Astrocyte of the cerebellum (primary cell): ENCODE results near the gene MSANTD2.

ENCODE experiments used
- DNase-seq: peaks from one replicate; pipeline ENCODE4 v3.0.0-alpha.2; 2011; ENCODE audit warnings: low read depth
- H3K4me3 ChIP-seq: 2 replicates; pipeline ENCODE4 v1.5.1; 2011; ENCODE audit warnings: mild to moderate bottlenecking, low read depth, low read length, moderate library complexity
- in situ Hi-C: cut with HindIII; loops from 2 replicates; pipeline ENCODE4 v1.10.0; 2017; ENCODE audit warnings: low sequenced_read_pairs
- TF ChIP-seq, protein P1 (sequence below): IDR thresholded peaks from 2 replicates; pipeline ENCODE4 v1.5.1; 2012; ENCODE audit warnings: low read length, low read depth, moderate library complexity, mild to moderate bottlenecking; ENCODE audit errors: missing control alignments

The MSANTD2 gene

DNA sequence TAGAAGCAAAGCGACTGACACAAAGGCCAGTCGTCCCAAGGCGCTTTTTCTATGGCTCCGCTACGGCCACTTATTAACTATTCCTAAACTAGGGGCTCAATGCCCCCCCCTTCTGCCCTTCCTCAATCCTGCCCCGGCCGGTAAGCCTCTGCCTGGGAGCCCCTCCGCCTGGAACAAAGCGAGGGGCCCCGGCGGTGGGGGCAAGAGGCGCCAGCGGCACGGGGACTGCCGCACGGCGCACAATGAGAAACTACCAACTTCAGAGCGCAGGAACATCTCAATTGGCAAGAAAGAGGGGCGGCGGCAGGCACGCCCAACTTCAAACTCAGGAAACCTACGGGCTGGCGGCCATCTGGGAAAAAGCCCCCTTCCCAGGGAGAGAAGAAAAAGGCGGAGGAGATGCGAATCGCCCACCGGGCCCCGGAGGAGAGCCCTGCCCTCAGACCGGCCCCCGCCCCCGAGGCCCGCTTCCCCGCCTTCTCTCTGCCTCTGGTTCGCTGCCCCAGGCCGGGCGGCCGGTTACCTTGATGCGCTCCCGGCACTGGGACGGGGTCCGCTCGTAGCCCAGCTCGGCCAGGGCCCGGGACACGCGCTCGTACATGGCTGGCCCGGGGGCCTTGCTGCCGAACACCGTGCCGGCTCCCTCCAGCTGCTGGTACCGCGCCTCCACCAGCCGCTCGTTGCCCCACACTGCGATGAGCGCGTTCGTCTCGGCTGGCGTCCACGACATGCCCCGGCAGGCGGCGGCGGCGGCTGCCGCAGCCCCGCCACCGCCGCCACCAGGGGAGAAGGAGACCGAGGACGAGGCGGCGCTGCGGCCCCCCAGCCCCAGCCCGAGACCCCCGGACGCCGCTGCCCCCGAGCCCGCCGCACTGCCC lies 619 bp downstream of the MSANTD2 start:
- in situ Hi-C loops, result no loop called here
- TF ChIP-seq, protein P1, sequence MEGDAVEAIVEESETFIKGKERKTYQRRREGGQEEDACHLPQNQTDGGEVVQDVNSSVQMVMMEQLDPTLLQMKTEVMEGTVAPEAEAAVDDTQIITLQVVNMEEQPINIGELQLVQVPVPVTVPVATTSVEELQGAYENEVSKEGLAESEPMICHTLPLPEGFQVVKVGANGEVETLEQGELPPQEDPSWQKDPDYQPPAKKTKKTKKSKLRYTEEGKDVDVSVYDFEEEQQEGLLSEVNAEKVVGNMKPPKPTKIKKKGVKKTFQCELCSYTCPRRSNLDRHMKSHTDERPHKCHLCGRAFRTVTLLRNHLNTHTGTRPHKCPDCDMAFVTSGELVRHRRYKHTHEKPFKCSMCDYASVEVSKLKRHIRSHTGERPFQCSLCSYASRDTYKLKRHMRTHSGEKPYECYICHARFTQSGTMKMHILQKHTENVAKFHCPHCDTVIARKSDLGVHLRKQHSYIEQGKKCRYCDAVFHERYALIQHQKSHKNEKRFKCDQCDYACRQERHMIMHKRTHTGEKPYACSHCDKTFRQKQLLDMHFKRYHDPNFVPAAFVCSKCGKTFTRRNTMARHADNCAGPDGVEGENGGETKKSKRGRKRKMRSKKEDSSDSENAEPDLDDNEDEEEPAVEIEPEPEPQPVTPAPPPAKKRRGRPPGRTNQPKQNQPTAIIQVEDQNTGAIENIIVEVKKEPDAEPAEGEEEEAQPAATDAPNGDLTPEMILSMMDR, result no peak
- DNase-seq, result no peak
- H3K4me3 ChIP-seq, result peak overlapping the region; percentile 72

DNA sequence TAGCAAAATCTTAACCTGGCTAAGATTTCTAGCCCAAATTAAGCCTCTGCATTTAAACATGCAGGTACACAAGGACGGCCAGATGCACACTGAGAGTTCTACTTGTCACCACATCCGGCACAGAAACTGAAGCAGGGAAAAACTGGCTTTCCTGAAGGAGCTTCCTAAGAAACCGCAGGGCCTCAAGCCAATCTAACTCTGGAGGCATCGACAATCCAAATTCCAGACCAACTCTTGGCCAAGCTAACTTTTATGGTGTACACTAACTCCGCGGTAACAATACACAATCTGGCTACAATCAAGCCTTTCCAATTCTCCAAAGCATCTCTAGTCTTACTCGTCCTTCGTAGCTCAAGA lies 1.2 kb downstream of the MSANTD2 start:
- in situ Hi-C loops, result no loop called here
- peak overlapping the region; percentile 72 for H3K4me3 ChIP-seq
- peak; percentile 53 for DNase-seq
- TF ChIP-seq, protein P1, result no peak

DNA sequence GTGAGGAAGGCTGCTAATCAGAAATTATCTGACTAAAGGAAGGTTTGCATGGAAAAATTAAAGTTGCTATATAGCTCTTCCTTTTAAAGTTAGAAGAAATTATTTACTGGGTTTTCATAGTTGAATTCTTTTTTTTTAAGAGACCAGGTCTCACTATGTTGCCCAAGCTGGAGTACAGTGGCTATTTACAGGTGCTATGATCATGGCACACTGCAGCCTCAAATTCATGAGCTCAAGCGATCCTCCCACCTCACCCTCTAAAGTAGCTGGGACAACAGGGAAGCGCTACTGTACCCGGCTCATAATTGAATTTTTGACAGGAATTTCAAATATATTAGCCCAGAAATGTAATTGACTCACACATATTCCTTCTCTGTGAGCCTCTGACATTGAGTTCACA lies 3.9 kb downstream of the MSANTD2 start:
- TF ChIP-seq, protein P1, result no peak
- in situ Hi-C loops, result no loop called here

DNA sequence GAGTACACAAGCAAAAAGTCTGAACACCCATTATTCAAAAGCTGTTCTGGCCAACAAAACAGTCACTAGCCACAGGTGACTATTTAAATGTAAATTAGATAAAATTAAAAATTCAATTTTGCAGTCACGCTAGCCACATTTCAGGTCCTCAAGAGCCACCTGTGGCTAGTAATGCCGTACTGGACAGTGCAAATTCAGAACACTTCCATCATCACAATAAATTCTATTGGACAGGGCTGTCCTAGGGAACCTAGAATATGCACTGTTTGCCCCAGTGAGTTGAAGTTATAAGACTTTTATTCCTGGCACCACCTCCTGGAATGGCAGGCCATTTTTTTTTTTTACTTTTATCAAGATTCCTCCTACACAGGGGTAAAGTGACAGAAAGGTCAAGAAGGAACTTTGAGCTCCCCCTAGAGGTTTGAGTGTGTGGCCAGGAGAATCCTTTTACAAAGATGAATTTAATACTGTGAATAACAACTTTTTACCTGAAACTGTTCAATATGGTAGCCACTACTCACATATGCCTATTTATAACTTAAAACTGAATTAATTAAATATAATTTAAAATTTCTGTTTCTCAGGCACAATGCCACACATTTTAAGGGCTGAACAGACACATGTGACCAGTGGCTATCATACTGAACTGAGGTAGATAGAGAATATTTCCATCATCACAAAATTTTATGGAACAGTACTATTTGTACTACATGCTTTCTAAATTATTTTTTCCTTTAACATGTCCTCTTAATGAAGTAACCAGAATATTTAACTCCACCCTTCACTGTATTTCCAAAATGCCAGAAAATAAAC lies 6.5 kb downstream of the MSANTD2 start:
- no peak overlapping the region for H3K4me3 ChIP-seq
- peak; percentile 23 for DNase-seq
- in situ Hi-C loops, result no loop called here
- TF ChIP-seq, protein P1, result peak; percentile 76

More for the DNA sequence above, 3.9 kb downstream of the MSANTD2 start:
- DNase-seq, result no peak
- H3K4me3 ChIP-seq, result no peak overlapping the region

DNA sequence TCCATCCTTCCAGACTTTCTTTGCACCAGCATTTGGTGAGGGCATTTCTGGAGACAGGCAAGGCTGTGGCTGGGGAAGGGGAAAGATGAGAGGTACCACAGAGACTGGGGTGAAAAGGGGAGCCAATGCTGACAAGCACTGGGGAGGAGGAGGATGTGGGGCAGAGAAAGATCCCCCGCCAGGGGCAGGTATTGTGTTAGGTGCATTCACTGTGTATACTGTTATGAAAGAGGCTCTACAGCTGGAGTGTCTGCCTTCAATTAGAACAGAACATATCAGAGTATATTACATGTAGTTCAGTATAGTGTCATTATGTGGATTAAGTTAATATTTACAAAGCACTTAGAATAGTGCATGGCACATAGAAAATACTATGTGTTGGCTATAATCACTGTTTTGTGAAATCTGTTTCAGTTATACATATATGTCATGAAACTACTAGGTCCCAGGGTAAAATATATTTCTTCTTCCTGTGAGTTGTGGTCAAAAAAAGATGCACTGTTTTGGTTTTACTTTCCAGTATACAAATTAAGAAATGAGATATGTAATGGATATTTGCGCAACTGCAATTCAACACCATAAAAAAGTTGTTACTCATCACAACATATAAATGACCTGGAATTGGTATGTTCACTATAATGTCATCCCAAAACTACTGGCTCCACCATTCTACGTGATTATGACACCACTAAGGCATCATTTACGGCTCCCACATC lies 8.4 kb downstream of the MSANTD2 start:
- H3K4me3 ChIP-seq, result no peak overlapping the region
- DNase-seq, result no peak
- in situ Hi-C loops, result no loop called here
- TF ChIP-seq, protein P1, result no peak

DNA sequence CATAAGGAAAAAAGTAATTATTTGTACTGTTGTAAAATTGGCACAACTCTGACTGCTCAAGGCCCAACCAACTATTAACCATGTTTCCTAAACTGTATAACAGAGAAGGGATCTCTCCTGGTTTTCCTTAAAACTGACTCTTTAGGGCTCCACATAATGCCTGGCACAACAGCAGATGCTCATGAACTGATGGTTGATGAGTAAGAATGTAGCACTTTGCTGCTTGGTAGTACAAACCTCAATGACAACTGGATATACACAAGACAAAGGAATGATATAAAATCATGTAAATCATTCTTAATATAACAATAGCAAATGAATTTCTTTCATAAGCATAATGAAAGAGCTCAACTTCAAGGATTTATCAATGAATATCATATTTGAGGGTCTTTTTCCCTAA lies 11.7 kb downstream of the MSANTD2 start:
- H3K4me3 ChIP-seq, result no peak overlapping the region
- no peak for DNase-seq
- in situ Hi-C loops, result no loop called here
- TF ChIP-seq, protein P1, result no peak
